IPS DF 6.9 (cell line): ENCODE measurements around the gene PTPRN2.
"Not testable (repeated sequence)": the region's sequence is repeated elsewhere in the genome, so short reads cannot be mapped to it uniquely, and the experiment has no call there.

ENCODE experiments used
- DNase-seq: peaks from one replicate; pipeline ENCODE4 v3.0.0-alpha.2; 2013; ENCODE audit warnings: low read depth, low spot score
- H3K27ac ChIP-seq: one replicate; pipeline ENCODE4 v1.5.1; 2013; ENCODE audit warnings: low read length, control low read depth
- H3K27me3 ChIP-seq: 2 replicates; pipeline ENCODE4 v1.6.1; 2013; ENCODE audit warnings: mild to moderate bottlenecking, low read length; ENCODE audit not compliant: control insufficient read depth, insufficient read depth
- H3K36me3 ChIP-seq: 2 replicates; pipeline ENCODE4 v1.6.1; 2013; ENCODE audit warnings: low read length; ENCODE audit not compliant: control insufficient read depth, insufficient read depth
- H3K4me1 ChIP-seq: 2 replicates; pipeline ENCODE4 v1.6.1; 2013; ENCODE audit warnings: low read length; ENCODE audit not compliant: control insufficient read depth, insufficient read depth
- H3K4me3 ChIP-seq: 2 replicates; pipeline ENCODE4 v1.5.1; 2013; ENCODE audit warnings: mild to moderate bottlenecking, low read length
- H3K9me3 ChIP-seq: 2 replicates; pipeline ENCODE4 v1.6.1; 2013; ENCODE audit warnings: low read length, inconsistent platforms; ENCODE audit not compliant: control insufficient read depth, insufficient read depth
- WGBS: extraction: QIAGEN DNeasy Blood & Tissue Kit; methylation state at CpG from one replicate; pipeline ENCODE4 v1.1.7; 2013; ENCODE audit warnings: mixed read lengths, missing lambda C conversion rate; ENCODE audit not compliant: insufficient read length, insufficient coverage; 5-methylcytosine and 5-hydroxymethylcytosine counted together

PTPRN2 gene

DNA sequence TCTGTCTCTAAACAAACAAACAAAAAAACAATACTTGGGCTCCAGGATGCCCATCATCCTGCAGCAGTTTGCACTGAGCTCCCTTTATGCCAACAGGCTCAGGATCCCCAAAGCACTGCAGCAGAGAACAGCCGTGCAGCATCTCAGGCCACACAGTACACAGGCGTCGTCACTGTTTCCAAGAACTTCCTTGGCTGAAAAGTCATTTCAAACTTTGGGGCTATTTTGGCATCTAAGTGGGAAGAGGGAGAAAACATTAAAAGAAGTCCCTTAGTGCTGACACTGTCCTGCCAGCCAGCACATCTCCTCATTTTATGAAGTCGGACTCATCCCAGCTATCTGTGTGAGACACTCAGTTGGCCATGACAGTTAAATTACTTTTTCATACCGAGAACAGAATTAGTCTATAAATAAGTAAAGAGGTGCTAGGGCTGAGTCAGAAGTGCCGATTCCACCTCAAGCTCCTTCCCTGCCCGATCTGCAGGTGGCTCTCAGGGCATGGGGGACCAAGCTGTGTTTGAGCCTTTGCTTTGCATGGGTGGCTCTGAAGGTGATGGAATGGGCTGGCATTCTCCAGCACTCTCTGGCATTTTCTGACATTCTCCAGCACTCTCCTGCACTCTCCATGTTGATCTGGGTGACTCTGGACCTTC is 68.5 kb downstream of the PTPRN2 start:
- H3K27me3 ChIP-seq: no peaks in the 10 kb centered on the region
- no CpG with 5 or more reads among the region's 7 CpGs for WGBS
- peaks cover 23% of the 10 kb centered on the region for H3K9me3 ChIP-seq
- H3K4me3 ChIP-seq: no peak overlapping the region
- no peaks in the 10 kb centered on the region; the same call in 1 of the 2 replicates for H3K36me3 ChIP-seq
- H3K4me1 ChIP-seq: no peaks in the 10 kb centered on the region
- no peak overlapping the region for H3K27ac ChIP-seq
- no peak for DNase-seq

DNA sequence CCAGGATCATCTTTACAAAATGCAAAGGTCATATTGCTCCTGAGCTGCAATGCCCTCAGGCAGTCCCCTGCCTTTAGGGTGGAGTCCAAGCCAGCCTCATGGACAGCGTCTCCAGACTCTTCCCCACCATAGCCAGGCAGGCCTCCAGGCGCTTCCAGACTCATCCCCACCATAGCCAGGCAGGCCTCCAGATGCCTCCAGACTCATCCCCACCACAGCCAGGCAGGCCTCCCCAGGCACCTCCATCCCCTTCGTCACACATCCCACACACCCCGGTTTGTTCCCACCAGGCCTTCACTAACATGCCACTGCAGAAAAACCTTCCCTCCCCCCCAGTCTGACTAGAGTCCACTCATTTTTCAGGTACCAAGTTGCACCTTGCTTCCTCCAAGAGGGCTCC is 70.1 kb downstream of the PTPRN2 start:
- no CpG with 5 or more reads among the region's 4 CpGs for WGBS

DNA sequence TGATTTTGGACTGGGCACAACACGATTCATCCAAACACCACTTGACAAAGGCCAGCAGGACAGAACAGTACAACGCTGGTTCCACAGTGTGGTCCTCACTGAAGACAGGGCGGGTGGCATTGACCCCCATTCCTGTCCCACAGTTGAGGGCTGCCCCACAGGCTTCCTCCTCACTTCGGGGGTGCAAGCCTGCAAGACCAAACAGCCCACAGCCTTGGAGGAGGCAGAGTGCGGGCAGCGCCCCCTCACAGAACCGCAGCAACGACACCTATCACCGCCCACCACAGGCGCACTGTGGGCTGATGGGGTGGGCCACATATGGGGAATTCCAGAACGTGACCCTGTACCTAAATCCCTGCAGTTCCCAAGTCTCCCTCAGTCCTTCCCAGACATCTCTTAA is 70.6 kb downstream of the PTPRN2 start:
- Histone ChIP-seq H3K4me3 (no peak overlapping the region), H3K4me1 (no peaks in the 10 kb centered on the region), H3K27ac (no peak overlapping the region), H3K9me3 (peaks cover 23% of the 10 kb centered on the region), H3K36me3 (no peaks in the 10 kb centered on the region), H3K27me3 (no peaks in the 10 kb centered on the region)
- DNase-seq: no peak
- WGBS: no CpG with 5 or more reads among the region's 11 CpGs

More for the DNA sequence above, 70.1 kb downstream of the PTPRN2 start:
- no peaks in the 10 kb centered on the region for H3K4me1 ChIP-seq
- no peak overlapping the region for H3K4me3 ChIP-seq
- no peak for DNase-seq
- H3K27me3 ChIP-seq: no peaks in the 10 kb centered on the region
- peaks cover 23% of the 10 kb centered on the region for H3K9me3 ChIP-seq
- H3K36me3 ChIP-seq: no peaks in the 10 kb centered on the region; the same call in 1 of the 2 replicates
- no peak overlapping the region for H3K27ac ChIP-seq

DNA sequence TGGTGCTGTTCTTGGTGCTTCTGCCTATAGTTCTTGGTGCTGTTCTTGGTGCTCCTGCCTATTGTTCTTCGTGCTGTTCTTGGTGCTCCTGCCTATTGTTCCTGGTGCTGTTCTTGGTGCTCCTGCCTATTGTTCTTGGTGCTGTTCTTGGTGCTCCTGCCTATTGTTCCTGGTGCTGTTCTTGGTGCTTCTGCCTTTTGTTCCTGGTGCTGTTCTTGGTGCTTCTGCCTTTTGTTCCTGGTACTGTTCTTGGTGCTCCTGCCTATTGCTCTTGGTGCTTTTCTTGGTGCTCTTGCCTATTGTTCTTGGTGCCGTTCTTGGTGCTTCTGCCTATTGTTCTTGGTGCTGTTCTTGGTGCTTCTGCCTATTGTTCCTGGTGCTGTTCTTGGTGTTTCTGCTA is 71.1 kb downstream of the PTPRN2 start:
- no CpG with 5 or more reads among the region's 2 CpGs for WGBS
- Histone ChIP-seq H3K27me3 (no peaks in the 10 kb centered on the region), H3K9me3 (peaks cover 23% of the 10 kb centered on the region), H3K4me1 (no peaks in the 10 kb centered on the region), H3K36me3 (no peaks in the 10 kb centered on the region), H3K4me3 (no peak overlapping the region), H3K27ac (no peak overlapping the region)
- DNase-seq: no peak

DNA sequence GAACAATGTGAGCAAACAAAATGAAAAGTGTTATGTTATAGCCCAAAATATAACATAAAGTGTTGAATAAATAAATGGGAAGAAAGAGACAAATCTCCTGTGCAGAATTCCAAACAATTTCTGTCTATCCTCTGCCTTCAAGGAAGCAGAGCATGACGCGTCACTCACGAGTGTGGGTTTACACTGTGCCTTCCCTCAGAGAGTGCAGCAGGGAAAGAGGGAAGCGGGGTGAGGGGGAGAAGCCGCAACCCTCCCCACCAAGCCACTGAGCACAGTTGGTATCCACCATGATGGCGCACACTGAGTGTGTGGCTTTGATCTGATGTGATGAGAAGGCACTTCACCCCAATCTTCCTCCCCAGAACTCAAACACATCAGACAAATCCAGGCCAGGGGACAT is 74.8 kb downstream of the PTPRN2 start:
- no peak for DNase-seq
- no CpG with 5 or more reads among the region's 6 CpGs for WGBS

DNA sequence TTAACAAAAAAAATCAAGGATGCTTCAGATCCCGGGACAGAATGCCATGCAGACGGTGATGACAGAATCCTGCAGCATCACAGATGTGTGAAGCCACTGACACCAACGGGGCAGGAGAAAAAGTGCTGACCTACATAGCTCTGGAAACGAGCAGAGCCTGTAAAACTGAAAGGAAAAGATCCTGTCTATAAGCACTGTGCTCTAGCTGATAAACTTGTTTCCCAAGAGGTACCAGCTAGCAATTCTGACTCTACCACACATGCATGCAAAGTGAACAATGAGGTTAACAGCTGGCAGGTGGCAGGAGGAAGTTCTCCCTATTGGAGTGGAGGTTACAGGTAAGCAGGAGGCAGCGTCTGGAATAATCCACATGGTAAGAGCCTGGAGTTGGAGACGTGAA is 75.6 kb downstream of the PTPRN2 start:
- Histone ChIP-seq H3K27ac (no peak overlapping the region), H3K4me1 (no peaks in the 10 kb centered on the region), H3K36me3 (no peaks in the 10 kb centered on the region), H3K27me3 (no peaks in the 10 kb centered on the region), H3K4me3 (no peak overlapping the region), H3K9me3 (peaks cover 26% of the 10 kb centered on the region)
- no CpG with 5 or more reads among the region's 6 CpGs for WGBS
- no peak for DNase-seq

More for the DNA sequence above, 74.8 kb downstream of the PTPRN2 start:
- H3K36me3 ChIP-seq: no peaks in the 10 kb centered on the region
- no peak overlapping the region for H3K27ac ChIP-seq
- no peaks in the 10 kb centered on the region for H3K4me1 ChIP-seq
- H3K4me3 ChIP-seq: no peak overlapping the region
- no peaks in the 10 kb centered on the region for H3K27me3 ChIP-seq
- peaks cover 23% of the 10 kb centered on the region for H3K9me3 ChIP-seq

DNA sequence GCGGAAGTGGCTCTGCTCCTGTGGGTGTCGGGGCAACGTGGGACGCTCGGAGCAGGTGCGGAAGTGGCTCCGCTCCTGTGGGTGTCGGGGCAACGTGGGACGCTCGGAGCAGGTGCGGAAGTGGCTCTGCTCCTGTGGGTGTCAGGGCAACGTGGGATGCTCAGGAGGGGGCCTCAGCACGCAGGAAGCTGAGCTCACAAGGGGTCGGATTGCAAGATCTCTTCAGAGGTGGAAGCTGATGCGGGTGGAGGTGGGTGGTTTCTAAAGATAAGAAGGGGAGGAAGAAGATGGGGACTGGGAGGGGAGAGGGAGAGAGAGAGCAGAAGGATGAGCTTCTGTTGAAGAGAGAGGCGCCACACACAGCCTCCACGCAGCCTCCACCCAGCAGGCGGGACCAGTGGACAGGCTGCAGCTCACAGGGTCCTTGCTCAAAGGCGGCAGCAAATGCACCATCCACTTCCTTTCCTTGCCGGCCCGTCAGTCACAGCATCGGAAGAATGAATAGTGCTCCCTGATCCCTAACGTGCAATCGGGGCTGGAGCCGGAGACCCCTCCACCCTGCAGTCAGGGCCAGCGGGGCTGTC is 78.7 kb downstream of the PTPRN2 start:
- WGBS: no CpG with 5 or more reads among the region's 27 CpGs

DNA sequence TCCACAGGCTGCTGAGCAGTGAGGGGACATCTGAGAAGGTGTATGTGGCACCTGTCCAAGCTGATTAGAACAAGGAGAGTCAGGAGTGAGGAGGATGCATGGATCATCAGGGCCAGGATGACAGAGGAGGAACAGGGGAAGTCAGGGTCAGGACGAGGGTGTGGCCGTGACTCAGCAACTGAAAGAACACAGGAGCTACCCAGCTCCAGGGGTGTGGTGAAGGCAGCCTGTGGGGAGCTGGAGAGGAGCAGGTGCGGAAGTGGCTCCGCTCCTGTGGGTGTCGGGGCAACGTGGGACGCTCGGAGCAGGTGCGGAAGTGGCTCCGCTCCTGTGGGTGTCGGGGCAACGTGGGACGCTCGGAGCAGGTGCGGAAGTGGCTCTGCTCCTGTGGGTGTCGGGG is 79.3 kb downstream of the PTPRN2 start:
- not testable (repeated sequence) for H3K36me3 ChIP-seq, DNase-seq, H3K27me3 ChIP-seq, H3K27ac ChIP-seq, H3K4me1 ChIP-seq, H3K4me3 ChIP-seq
- H3K9me3 ChIP-seq: peaks cover 30% of the 10 kb centered on the region
- no CpG with 5 or more reads among the region's 16 CpGs for WGBS

More for the DNA sequence above, 78.7 kb downstream of the PTPRN2 start:
- H3K36me3 ChIP-seq: no peaks in the 10 kb centered on the region
- H3K4me1 ChIP-seq: no peaks in the 10 kb centered on the region
- no peak overlapping the region for H3K27ac ChIP-seq
- no peak for DNase-seq
- H3K27me3 ChIP-seq: no peaks in the 10 kb centered on the region
- peaks cover 30% of the 10 kb centered on the region for H3K9me3 ChIP-seq
- H3K4me3 ChIP-seq: no peak overlapping the region

DNA sequence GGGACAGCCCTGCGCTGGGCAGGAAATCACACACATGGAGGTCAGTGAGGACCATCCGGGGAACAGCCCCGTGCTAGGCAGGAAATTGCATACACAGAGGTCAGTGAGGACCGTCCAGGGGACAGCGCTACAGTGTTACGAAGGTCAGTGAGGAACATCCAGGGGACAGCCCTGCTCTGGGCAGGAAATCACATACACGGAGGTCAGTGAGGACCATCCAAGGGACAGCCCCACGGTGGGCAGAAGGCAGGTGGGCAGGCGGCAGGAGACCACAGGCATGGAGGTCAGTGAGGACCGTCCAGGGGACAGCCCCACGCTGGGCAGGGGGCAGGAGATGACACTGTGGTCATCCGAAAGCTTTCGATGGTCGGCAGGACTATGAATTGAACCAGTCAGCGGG is 79.7 kb downstream of the PTPRN2 start:
- Histone ChIP-seq H3K9me3 (peaks cover 28% of the 10 kb centered on the region), H3K36me3 (no peaks in the 10 kb centered on the region), H3K27me3 (no peaks in the 10 kb centered on the region), H3K27ac (no peak overlapping the region), H3K4me3 (no peak overlapping the region; the same call in 1 of the 2 replicates), H3K4me1 (no peaks in the 10 kb centered on the region)
- WGBS: no CpG with 5 or more reads among the region's 15 CpGs
- DNase-seq: no peak

DNA sequence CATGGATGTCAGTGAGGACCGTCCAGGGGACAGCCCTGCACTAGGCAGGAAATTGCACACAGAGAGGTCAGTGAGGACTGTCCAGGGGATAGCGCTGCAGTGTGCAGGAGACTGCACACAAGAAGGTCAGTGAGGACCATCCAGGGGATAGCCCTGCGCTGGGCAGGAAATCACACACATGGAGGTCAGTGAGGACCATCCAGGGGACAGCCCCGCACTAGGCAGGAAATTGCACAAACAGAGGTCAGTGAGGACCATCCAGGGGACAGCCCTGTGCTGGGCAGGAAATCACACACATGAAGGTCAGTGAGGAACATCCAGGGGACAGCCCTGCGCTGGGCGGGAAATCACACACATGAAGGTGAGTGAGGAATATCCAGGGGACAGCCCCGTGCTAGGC is 80.4 kb downstream of the PTPRN2 start:
- WGBS: no CpG with 5 or more reads among the region's 7 CpGs
- H3K36me3 ChIP-seq, DNase-seq, H3K4me1 ChIP-seq, H3K27ac ChIP-seq, H3K4me3 ChIP-seq, H3K27me3 ChIP-seq: not testable (repeated sequence)
- peaks cover 28% of the 10 kb centered on the region for H3K9me3 ChIP-seq

DNA sequence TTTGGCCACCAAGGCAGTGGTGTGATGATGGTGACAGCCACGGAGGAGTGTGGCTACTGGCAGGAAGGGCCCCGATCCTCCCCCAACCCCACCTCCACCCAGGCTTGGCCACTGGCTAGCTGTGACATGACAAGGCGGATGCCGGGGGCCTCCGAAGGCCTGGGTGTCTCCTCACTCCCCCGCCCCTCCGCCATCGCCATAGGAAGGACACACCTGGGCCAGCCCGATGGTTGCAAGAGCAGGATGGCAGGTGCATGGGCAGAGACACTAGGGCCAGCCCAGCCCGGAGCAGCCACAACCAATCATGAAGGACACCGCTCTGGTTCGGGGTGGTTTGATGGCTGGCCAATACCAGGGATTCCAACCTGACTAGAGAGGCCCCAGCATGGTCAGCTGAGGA is 81.0 kb downstream of the PTPRN2 start:
- Histone ChIP-seq H3K4me3 (no peak overlapping the region), H3K4me1 (no peaks in the 10 kb centered on the region), H3K27ac (no peak overlapping the region), H3K9me3 (peaks cover 31% of the 10 kb centered on the region), H3K27me3 (no peaks in the 10 kb centered on the region), H3K36me3 (no peaks in the 10 kb centered on the region)
- no peak for DNase-seq
- no CpG with 5 or more reads among the region's 12 CpGs for WGBS
